ENCODE data around the gene AP1S3.
"Not testable (repeated sequence)": the region's sequence is repeated elsewhere in the genome, so short reads cannot be mapped to it uniquely, and the experiment has no call there.

GRCh38 chr2:223814764-223815163 is 22.6 kb downstream of the AP1S3 start:
- TF ChIP-seq CTCF (IDR thresholded peaks at IDR 0.05; ENCODE audit: low read length); EZH2 (IDR thresholded peaks at IDR 0.05; ENCODE audit: borderline replicate concordance, low read length): not testable (repeated sequence)
